Endodermal cell (in vitro differentiated cells): ENCODE measurements around the gene CCDC171. TPM values are rescaled to one million over a fixed set of nuclear protein-coding genes. Genes with fewer than 3 reads are reported as not detected.
A peak's percentile ranks its signal among the peaks of the same experiment; 100 is the strongest.
"Not testable (repeated sequence)": the region's sequence is repeated elsewhere in the genome, so short reads cannot be mapped to it uniquely, and the experiment has no call there.

Experiments used
- DNase-seq: peaks from one replicate; pipeline ENCODE4 v3.0.0-alpha.2; 2017
- H3K27ac ChIP-seq: 2 replicates; pipeline ENCODE4 v1.5.1; 2013; ENCODE audit warnings: mild to moderate bottlenecking, low read depth, low read length, moderate library complexity
- H3K27me3 ChIP-seq: 2 replicates; pipeline ENCODE4 v1.6.1; 2013; ENCODE audit warnings: mild to moderate bottlenecking, low read length, moderate library complexity; ENCODE audit not compliant: insufficient read depth, control insufficient read depth, poor library complexity, severe bottlenecking
- H3K36me3 ChIP-seq: 2 replicates; pipeline ENCODE4 v1.7.0; 2013; ENCODE audit warnings: mild to moderate bottlenecking, low read length, moderate library complexity; ENCODE audit not compliant: control insufficient read depth, insufficient read depth
- H3K4me1 ChIP-seq: one replicate; pipeline ENCODE4 v1.7.0; 2013; ENCODE audit warnings: low read length; ENCODE audit not compliant: control insufficient read depth, insufficient read depth
- H3K4me3 ChIP-seq: 2 replicates; pipeline ENCODE4 v1.5.1; 2013; ENCODE audit warnings: mild to moderate bottlenecking, low read length, moderate library complexity
- H3K9ac ChIP-seq: 2 replicates; pipeline ENCODE4 v1.6.1; 2013; ENCODE audit warnings: mild to moderate bottlenecking, low read length, moderate library complexity; ENCODE audit not compliant: poor library complexity, severe bottlenecking; ENCODE audit errors: extremely low read depth
- H3K9me3 ChIP-seq: 2 replicates; pipeline ENCODE4 v1.6.1; 2013; ENCODE audit warnings: mild to moderate bottlenecking, low read length, moderate library complexity; ENCODE audit not compliant: control insufficient read depth
- H3K27ac Mint-ChIP-seq: 2 replicates; pipeline ENCODE4 v1.8.0; 2020; ENCODE audit warnings: mixed read lengths
- H3K27me3 Mint-ChIP-seq: 2 replicates; pipeline ENCODE4 v1.8.0; 2021; ENCODE audit warnings: mild to moderate bottlenecking, mixed read lengths; ENCODE audit not compliant: insufficient read depth
- H3K36me3 Mint-ChIP-seq: 2 replicates; pipeline ENCODE4 v1.8.0; 2020; ENCODE audit warnings: low read depth, mixed read lengths
- H3K4me1 Mint-ChIP-seq: 2 replicates; pipeline ENCODE4 v1.8.0; 2020; ENCODE audit warnings: mixed read lengths
- H3K4me3 Mint-ChIP-seq: 2 replicates; pipeline ENCODE4 v1.8.0; 2020; ENCODE audit warnings: mild to moderate bottlenecking, moderate library complexity, mixed read lengths
- H3K9me3 Mint-ChIP-seq: 2 replicates; pipeline ENCODE4 v1.8.0; 2020; ENCODE audit warnings: mild to moderate bottlenecking, mixed read lengths
- WGBS, 2 experiments: methylation state at CpG; one replicate each; pipeline versions ENCODE4 v1.1.5 to v1.1.7; 2013; ENCODE audit warnings: missing lambda C conversion rate in 2 of 2, mixed read lengths in 1 of 2; ENCODE audit not compliant: insufficient coverage in 1 of 2, insufficient read length in 1 of 2; 5-methylcytosine and 5-hydroxymethylcytosine counted together
- total RNA-seq, 2 donors: library from RNA; stranded (reverse); fragmentation: NEBNext Ultra II Directional in 1 of 2; extraction: Animal tissue kit (Norgen Biotek cat#: 25700) in 1 of 2; gene quantifications; 2 replicates in 1 of 2; 3 replicates in 1 of 2; pipeline ENCODE4 v1.2.1, GENCODE V29; 2021
- TF ChIP-seq, protein P1 (sequence below): fragments of 200-600 bp; sonication (generic); conservative IDR thresholded peaks from 2 replicates; pipeline ENCODE4 v1.5.0; 2021; ENCODE audit warnings: antibody characterized with exemption, mild to moderate bottlenecking

Gene CCDC171
- total RNA-seq, 2 donors from 2014 or later, result 6.3 to 6.8 TPM

DNA sequence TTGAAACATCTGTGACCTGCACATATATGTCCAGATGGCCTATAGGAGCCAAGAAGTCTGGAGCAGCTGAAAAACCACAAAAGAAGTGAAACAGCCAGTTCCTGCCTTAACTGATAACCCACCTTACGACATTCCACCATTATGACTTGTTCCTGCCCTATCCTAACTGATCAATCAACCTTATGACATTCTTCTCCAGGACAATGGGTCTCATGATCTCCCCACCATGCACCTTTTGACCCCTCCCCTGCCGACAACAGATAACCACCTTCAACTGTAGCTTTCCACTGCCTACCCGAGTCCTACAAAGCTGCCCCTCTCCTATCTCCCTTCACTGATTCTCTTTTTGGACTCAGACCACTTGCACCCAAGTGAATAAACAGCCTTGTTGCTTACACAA lies 233.8 kb downstream of the CCDC171 start:
- H3K4me3 ChIP-seq, result no peak overlapping the region
- H3K4me1 Mint-ChIP-seq, result no peaks in the 10 kb centered on the region
- H3K27ac ChIP-seq, result no peak overlapping the region
- H3K4me3 Mint-ChIP-seq, result no peak overlapping the region
- H3K27ac Mint-ChIP-seq, result no peak overlapping the region
- DNase-seq, result no peak
- H3K4me1 ChIP-seq, result no peaks in the 10 kb centered on the region
- H3K36me3 ChIP-seq, result no peaks in the 10 kb centered on the region
- peaks cover 8% of the 10 kb centered on the region for H3K9me3 Mint-ChIP-seq
- H3K27me3 Mint-ChIP-seq, result no peaks in the 10 kb centered on the region
- H3K9ac ChIP-seq, result no peak overlapping the region
- no peaks in the 10 kb centered on the region for H3K9me3 ChIP-seq
- peaks cover 3% of the 10 kb centered on the region for H3K36me3 Mint-ChIP-seq
- TF ChIP-seq, protein P1, sequence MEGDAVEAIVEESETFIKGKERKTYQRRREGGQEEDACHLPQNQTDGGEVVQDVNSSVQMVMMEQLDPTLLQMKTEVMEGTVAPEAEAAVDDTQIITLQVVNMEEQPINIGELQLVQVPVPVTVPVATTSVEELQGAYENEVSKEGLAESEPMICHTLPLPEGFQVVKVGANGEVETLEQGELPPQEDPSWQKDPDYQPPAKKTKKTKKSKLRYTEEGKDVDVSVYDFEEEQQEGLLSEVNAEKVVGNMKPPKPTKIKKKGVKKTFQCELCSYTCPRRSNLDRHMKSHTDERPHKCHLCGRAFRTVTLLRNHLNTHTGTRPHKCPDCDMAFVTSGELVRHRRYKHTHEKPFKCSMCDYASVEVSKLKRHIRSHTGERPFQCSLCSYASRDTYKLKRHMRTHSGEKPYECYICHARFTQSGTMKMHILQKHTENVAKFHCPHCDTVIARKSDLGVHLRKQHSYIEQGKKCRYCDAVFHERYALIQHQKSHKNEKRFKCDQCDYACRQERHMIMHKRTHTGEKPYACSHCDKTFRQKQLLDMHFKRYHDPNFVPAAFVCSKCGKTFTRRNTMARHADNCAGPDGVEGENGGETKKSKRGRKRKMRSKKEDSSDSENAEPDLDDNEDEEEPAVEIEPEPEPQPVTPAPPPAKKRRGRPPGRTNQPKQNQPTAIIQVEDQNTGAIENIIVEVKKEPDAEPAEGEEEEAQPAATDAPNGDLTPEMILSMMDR, result no peak
- 74 to 93% methylated on average over 3 of the region's 3 CpGs for WGBS, 2 experiments
- H3K27me3 ChIP-seq, result no peaks in the 10 kb centered on the region

GRCh38 chr9:15810219-15810899 lies 257.5 kb downstream of the CCDC171 start:
- not testable (repeated sequence) for H3K4me3 Mint-ChIP-seq, H3K9me3 ChIP-seq, H3K27me3 Mint-ChIP-seq, H3K27ac ChIP-seq, H3K9ac ChIP-seq, H3K4me1 Mint-ChIP-seq, H3K36me3 ChIP-seq, H3K27me3 ChIP-seq, H3K36me3 Mint-ChIP-seq, DNase-seq, H3K4me1 ChIP-seq, H3K4me3 ChIP-seq, H3K27ac Mint-ChIP-seq
- peaks cover 28% of the 10 kb centered on the region for H3K9me3 Mint-ChIP-seq
- 92 to 93% methylated on average over 18 to 34 of the region's 34 CpGs for WGBS, 2 experiments

GRCh38 chr9:15813076-15813475 lies 260.2 kb downstream of the CCDC171 start:
- WGBS, 2 experiments, result 80 to 88% methylated on average over 1 to 2 of the region's 2 CpGs
- Mint-ChIP-seq H3K4me3 (no peak overlapping the region), H3K27ac (no peak overlapping the region), H3K4me1 (no peaks in the 10 kb centered on the region), H3K27me3 (no peaks in the 10 kb centered on the region), H3K36me3 (peaks cover 10% of the 10 kb centered on the region), H3K9me3 (peaks cover 45% of the 10 kb centered on the region)
- TF ChIP-seq, protein P1, result no peak
- Histone ChIP-seq H3K27ac (no peak overlapping the region), H3K4me3 (no peak overlapping the region), H3K27me3 (no peaks in the 10 kb centered on the region), H3K36me3 (no peaks in the 10 kb centered on the region), H3K9me3 (peaks cover 7% of the 10 kb centered on the region), H3K4me1 (no peaks in the 10 kb centered on the region), H3K9ac (no peak overlapping the region)
- DNase-seq, result no peak

DNA sequence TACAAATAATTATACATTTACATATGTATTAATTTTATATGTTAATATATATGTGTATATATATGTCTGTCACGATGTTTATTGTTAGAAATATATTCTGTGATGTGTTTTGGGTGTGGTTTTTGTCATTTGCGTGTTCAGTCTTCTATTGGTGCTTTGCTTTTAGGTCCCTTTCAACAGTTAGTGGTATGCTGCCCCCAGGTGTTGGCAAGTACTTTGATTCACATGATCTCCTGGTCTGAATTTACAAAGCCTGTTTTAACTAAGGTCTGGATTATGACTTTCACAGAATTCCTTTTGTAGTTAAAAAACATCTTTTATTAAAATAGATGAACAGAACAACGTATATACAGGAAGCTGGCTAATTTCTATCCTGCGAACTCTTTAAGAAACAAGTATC lies 271.5 kb downstream of the CCDC171 start:
- Mint-ChIP-seq H3K4me3 (no peak overlapping the region), H3K4me1 (no peaks in the 10 kb centered on the region), H3K27ac (no peak overlapping the region), H3K27me3 (no peaks in the 10 kb centered on the region), H3K36me3 (no peaks in the 10 kb centered on the region), H3K9me3 (peaks cover 10% of the 10 kb centered on the region)
- no peaks in the 10 kb centered on the region for H3K4me1 ChIP-seq
- TF ChIP-seq, protein P1, result peak; percentile 65
- H3K27ac ChIP-seq, result no peak overlapping the region
- H3K9ac ChIP-seq, result no peak overlapping the region
- no peaks in the 10 kb centered on the region for H3K9me3 ChIP-seq
- H3K36me3 ChIP-seq, result no peaks in the 10 kb centered on the region
- WGBS, 2 experiments, result 60 to 68% methylated on average over 1 to 4 of the region's 4 CpGs
- no peak overlapping the region for H3K4me3 ChIP-seq
- no peaks in the 10 kb centered on the region for H3K27me3 ChIP-seq
- DNase-seq, result peak; percentile 58
